Urinary bladder (tissue), 4 donors: Measurements from ENCODE around the gene GYG1. TPM values are rescaled to one million over a fixed set of nuclear protein-coding genes. Genes with fewer than 3 reads are reported as not detected.

Experiments used
- DNase-seq: peaks from one replicate; pipeline ENCODE4 v3.0.0-alpha.2; 2015; ENCODE audit errors: extremely low spot score
- H3K27ac ChIP-seq: one replicate; pipeline ENCODE4 v1.5.1; 2013; ENCODE audit warnings: low read depth, mild to moderate bottlenecking, moderate library complexity
- H3K36me3 ChIP-seq: one replicate; pipeline ENCODE4 v1.6.1; 2013; ENCODE audit warnings: mild to moderate bottlenecking, moderate library complexity; ENCODE audit not compliant: insufficient read depth
- H3K4me1 ChIP-seq: one replicate; pipeline ENCODE4 v1.6.1; 2013; ENCODE audit warnings: mild to moderate bottlenecking, moderate library complexity; ENCODE audit not compliant: insufficient read depth
- H3K4me3 ChIP-seq: one replicate; pipeline ENCODE4 v1.5.1; 2013; ENCODE audit warnings: low read depth, low read length
- WGBS: extraction: QIAGEN DNeasy Blood & Tissue Kit; methylation state at CpG from one replicate; pipeline ENCODE4 v1.1.7; 2013; 5-methylcytosine and 5-hydroxymethylcytosine counted together
- polyA plus RNA-seq: library from polyadenylated mRNA; stranded (reverse); fragments of 200-250 nt; gene quantifications from one replicate; pipeline ENCODE4 v1.2.3, GENCODE V29; 2013
- total RNA-seq: library from RNA; depleted of rRNA; stranded (reverse); fragments of >200 nt; gene quantifications from one replicate; pipeline ENCODE4 v1.2.3, GENCODE V29; 2014
- donor health status: healthy with polysubstance abuse.
- donor health status: healthy.

GYG1 gene
- total and polyA plus RNA-seq, 2 donors, result 33.2 to 214 TPM

DNA sequence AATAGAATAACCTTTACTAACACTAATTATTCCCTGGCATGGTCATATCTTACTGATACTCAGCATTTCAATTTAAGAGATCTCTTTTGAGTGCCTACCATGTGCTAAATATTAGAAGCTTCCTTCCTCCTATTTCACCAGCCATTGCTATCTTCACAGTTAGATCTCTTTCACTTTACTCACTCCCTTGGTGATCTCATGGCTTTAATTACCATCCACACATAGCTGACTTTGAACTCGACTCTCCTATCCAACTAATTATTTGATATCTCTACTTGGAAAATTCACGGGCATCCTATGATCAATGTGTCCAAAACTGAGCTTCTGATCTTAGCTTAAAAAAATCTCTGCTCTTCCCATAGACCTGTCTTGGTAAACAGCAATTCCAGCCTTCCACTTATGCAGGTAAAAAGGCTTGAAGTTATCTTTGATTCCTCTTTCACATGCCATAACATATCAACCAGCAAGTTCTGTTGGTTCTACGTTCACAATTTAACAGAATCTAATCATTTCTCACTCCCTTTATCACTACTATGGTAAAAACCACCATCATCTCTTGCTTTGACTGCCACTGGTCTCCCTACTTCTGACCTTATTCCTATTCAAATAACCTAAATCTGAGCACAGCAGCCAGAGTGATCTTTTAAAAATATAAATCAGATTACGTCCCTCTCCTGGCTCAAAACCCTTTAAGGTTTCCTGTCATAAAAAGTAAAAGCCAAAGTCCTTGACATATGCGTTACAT is 53.2 kb downstream of the GYG1 start:
- 87% methylated on average over 5 of the region's 5 CpGs for WGBS
- H3K4me1 ChIP-seq, result no peaks in the 10 kb centered on the region
- DNase-seq, result no peak
- no peak overlapping the region for H3K4me3 ChIP-seq
- H3K36me3 ChIP-seq, result peaks cover 2% of the 10 kb centered on the region
- H3K27ac ChIP-seq, result no peak overlapping the region

DNA sequence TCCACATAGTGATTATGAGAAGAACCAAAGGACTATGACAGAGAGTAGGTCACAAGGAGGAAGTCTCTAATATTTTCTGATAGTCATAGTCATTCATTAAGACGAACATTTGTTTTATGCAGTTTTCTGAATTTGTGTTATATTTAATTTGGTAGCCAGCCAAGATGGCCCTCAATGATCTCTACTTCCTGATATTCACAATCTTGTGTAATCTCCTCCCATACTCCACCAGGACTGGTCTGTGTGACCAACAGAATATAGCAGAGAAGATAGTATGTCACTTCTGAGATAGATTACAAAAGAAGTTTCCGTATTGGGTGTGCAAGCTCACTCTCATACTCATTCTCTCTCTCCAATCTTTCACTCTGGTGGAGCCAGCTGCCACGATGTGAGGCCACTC is 64.2 kb downstream of the GYG1 start:
- no peak overlapping the region for H3K27ac ChIP-seq
- H3K36me3 ChIP-seq, result no peaks in the 10 kb centered on the region
- no peak for DNase-seq
- no peaks in the 10 kb centered on the region for H3K4me1 ChIP-seq
- H3K4me3 ChIP-seq, result no peak overlapping the region
- WGBS, result 87% methylated on average over 3 of the region's 3 CpGs

DNA sequence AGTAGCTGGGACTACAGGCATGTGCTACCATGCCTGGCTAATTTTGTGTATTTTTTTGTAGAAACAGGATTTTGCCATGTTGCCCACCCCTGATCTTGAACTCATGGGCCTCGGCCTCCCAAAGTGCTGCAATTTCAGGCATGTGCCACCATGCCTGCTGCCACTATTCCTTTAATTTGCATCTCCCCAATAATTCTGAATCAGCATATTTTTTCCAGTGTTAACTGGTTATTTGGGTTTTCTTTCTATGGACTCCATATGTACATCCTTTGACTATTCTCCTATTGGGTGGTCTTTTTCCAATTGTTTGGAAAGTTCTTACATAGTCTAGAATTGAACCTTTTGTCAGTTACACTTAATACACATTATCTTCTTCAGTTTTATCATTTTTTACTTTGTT is 66.9 kb downstream of the GYG1 start:
- H3K27ac ChIP-seq, result no peak overlapping the region
- no peak for DNase-seq
- no peaks in the 10 kb centered on the region for H3K36me3 ChIP-seq
- no peak overlapping the region for H3K4me3 ChIP-seq
- WGBS, result 98% methylated on average over 1 of the region's 1 CpG
- H3K4me1 ChIP-seq, result no peaks in the 10 kb centered on the region

DNA sequence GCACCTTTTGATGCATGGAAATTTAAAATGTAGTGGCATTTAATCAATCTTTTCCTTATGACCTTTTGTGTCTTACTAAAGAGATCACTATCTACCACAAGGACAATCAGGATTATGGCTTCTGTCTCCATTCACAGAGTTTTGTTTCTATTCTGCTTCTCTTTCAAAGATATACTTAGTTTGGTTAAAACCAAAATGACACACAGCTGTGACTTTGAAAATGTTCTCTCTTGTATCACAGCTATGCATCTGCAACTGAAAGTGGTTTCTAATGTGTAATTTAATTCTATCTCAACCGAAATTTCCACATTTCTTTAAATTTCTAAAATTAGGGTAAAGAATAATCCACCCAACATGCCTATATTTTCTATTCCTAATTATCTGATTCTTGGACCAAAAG is 67.3 kb downstream of the GYG1 start:
- H3K36me3 ChIP-seq, result no peaks in the 10 kb centered on the region
- WGBS, result 95% methylated on average over 1 of the region's 1 CpG

DNA sequence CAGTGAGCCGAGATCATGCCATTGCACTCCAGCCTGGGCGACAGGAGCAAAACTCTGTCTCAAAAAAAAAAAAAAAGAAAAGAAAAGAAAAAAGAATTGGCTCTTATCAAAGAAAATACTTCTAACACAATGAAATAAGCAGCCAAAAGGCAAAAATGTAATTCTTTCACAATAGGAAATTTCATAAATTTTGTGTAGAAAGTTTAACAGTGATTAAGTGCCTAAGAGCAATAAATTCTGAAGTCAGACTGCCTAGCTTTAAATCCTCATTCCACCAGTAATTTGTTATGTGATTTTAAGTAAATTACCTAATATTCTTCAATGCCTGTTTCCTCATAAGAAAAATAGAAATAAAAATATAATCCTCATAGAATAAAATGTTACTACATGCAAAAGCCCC is 70.4 kb downstream of the GYG1 start:
- no peak for DNase-seq
- Histone ChIP-seq H3K27ac (no peak overlapping the region), H3K4me1 (no peaks in the 10 kb centered on the region), H3K36me3 (no peaks in the 10 kb centered on the region), H3K4me3 (no peak overlapping the region)
- 91% methylated on average over 2 of the region's 2 CpGs for WGBS

More for the DNA sequence above, 67.3 kb downstream of the GYG1 start:
- DNase-seq, result no peak
- H3K4me3 ChIP-seq, result no peak overlapping the region
- no peaks in the 10 kb centered on the region for H3K4me1 ChIP-seq
- H3K27ac ChIP-seq, result no peak overlapping the region

DNA sequence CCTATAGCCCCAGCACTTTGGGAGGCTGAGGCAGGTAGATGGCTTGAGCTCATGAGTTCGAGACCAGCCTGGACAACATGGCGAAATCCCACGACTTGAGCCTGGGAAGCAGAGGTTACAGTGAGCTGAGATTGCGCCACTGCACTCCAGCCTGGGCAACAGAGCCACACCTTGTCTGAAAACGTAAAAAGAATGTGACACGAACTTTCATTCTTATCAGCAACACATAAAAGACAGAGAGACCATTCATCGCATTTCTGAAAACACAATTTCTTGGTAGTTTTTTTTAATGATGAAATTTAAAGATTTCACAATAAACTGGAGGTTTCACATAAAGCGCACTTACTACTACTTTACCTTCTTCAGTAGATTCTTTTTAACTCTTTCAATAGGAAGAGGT is 76.5 kb downstream of the GYG1 start:
- 95% methylated on average over 8 of the region's 8 CpGs for WGBS

More for the DNA sequence above, 76.5 kb downstream of the GYG1 start:
- H3K4me3 ChIP-seq, result no peak overlapping the region
- no peak for DNase-seq
- no peaks in the 10 kb centered on the region for H3K4me1 ChIP-seq
- no peak overlapping the region for H3K27ac ChIP-seq
- H3K36me3 ChIP-seq, result no peaks in the 10 kb centered on the region

Other genes with a start within 250 kb of the GYG1 start
- not detected for gene CPB1, start 163.7 kb upstream of the GYG1 start, total RNA-seq
- 0.51 TPM for gene CPB1, start 163.7 kb upstream of the GYG1 start, polyA plus RNA-seq
- 93.3 TPM for gene CPA3, start 126.2 kb upstream of the GYG1 start, total RNA-seq
- gene CPA3, start 126.2 kb upstream of the GYG1 start, polyA plus RNA-seq, result 29.2 TPM
- gene HLTF, start 95.0 kb downstream of the GYG1 start, total RNA-seq, result 72.7 TPM
- 13.5 TPM for gene HLTF, start 95.0 kb downstream of the GYG1 start, polyA plus RNA-seq
- 30.5 TPM for gene HPS3, start 138.1 kb downstream of the GYG1 start, total RNA-seq
- 12.7 TPM for gene HPS3, start 138.1 kb downstream of the GYG1 start, polyA plus RNA-seq
- 1.9 TPM for gene CP, start 230.3 kb downstream of the GYG1 start, total RNA-seq
- gene CP, start 230.3 kb downstream of the GYG1 start, polyA plus RNA-seq, result 12.7 TPM